CD14-positive monocyte (primary cell): ENCODE results near the gene STX1A. TPM values are rescaled to one million over a fixed set of nuclear protein-coding genes. Genes with fewer than 3 reads are reported as not detected.

Source experiments
- DNase-seq, 3 donors: peaks; one replicate each; pipeline ENCODE4 v3.0.0-alpha.2; 2011 to 2022
- H2AFZ ChIP-seq: 2 replicates; pipeline ENCODE4 v1.6.0; 2012; ENCODE audit warnings: mild to moderate bottlenecking, low read depth, low read length, inconsistent platforms; ENCODE audit not compliant: insufficient read depth, poor library complexity, severe bottlenecking
- H3K27ac ChIP-seq, 2 donors: 1 replicate in 1 of 2; 2 replicates in 1 of 2; pipeline ENCODE4 v1.5.1; 2012 to 2013; ENCODE audit warnings: low read length in 2 of 2, control low read depth in 1 of 2, inconsistent platforms in 1 of 2, low read depth in 1 of 2, mild to moderate bottlenecking in 1 of 2
- H3K27me3 ChIP-seq, 2 donors: one replicate each; pipeline versions ENCODE4 v1.6.0 to v1.6.1; 2011 to 2013; ENCODE audit warnings: low read length in 2 of 2; ENCODE audit not compliant: control insufficient read depth in 2 of 2, insufficient read depth in 2 of 2
- H3K36me3 ChIP-seq, 2 donors: replicated peaks in 1 of 2; 1 replicate in 1 of 2; 2 replicates in 1 of 2; pipeline versions ENCODE4 v1.5.1 to v1.6.1; 2012 to 2013; ENCODE audit warnings: low read length in 2 of 2, control low read depth in 1 of 2, inconsistent platforms in 1 of 2, mild to moderate bottlenecking in 1 of 2; ENCODE audit not compliant: insufficient read depth in 2 of 2, control insufficient read depth in 1 of 2
- H3K4me1 ChIP-seq, 2 donors: 1 replicate in 1 of 2; 2 replicates in 1 of 2; pipeline versions ENCODE4 v1.5.1 to v1.6.1; 2012 to 2013; ENCODE audit warnings: low read length in 2 of 2, control low read depth in 1 of 2, inconsistent platforms in 1 of 2, mild to moderate bottlenecking in 1 of 2, moderate library complexity in 1 of 2; ENCODE audit not compliant: insufficient read depth in 2 of 2, control insufficient read depth in 1 of 2
- H3K4me2 ChIP-seq: replicated peaks from 2 replicates; pipeline ENCODE3; 2012; ENCODE audit warnings: low read length, moderate library complexity, mild to moderate bottlenecking; ENCODE audit not compliant: poor library complexity, severe bottlenecking; ENCODE audit errors: extremely low read depth
- H3K4me3 ChIP-seq, 3 experiments: fragments of 200-600 bp in 1 of 3; sonication (generic) in 1 of 3; replicated peaks in 1 of 3; 1 replicate in 2 of 3; 2 replicates in 1 of 3; pipeline ENCODE4 v1.5.1; 2011 to 2013; ENCODE audit warnings: low read length in 3 of 3, mild to moderate bottlenecking in 3 of 3, control low read depth in 2 of 3, low read depth in 2 of 3, inconsistent platforms in 1 of 3, moderate library complexity in 1 of 3
- H3K79me2 ChIP-seq: 2 replicates; pipeline ENCODE4 v1.6.0; 2012; ENCODE audit warnings: mild to moderate bottlenecking, control low read depth, inconsistent platforms, low read length, moderate library complexity; ENCODE audit not compliant: insufficient read depth
- H3K9ac ChIP-seq: 2 replicates; pipeline ENCODE4 v1.6.0; 2017; ENCODE audit warnings: low read length, mild to moderate bottlenecking; ENCODE audit not compliant: insufficient read depth, poor library complexity, severe bottlenecking
- H3K9me3 ChIP-seq, 2 donors: replicated peaks in 1 of 2; 1 replicate in 1 of 2; 2 replicates in 1 of 2; pipeline versions ENCODE4 v1.5.1 to v1.6.1; 2012 to 2013; ENCODE audit warnings: low read length in 2 of 2, control low read depth in 1 of 2; ENCODE audit not compliant: control insufficient read depth in 1 of 2, insufficient read depth in 1 of 2
- H4K20me1 ChIP-seq: 2 replicates; pipeline ENCODE4 v1.6.0; 2012; ENCODE audit warnings: mild to moderate bottlenecking, low read length, control low read depth, moderate library complexity; ENCODE audit not compliant: insufficient read depth
- H3K27ac Mint-ChIP-seq, 7 donors: one replicate each; pipeline ENCODE4 v1.8.0; 2020; ENCODE audit warnings: mild to moderate bottlenecking in 7 of 7, mixed read lengths in 7 of 7, moderate library complexity in 6 of 7, inconsistent platforms in 2 of 7
- H3K27me3 Mint-ChIP-seq, 3 donors: one replicate each; pipeline ENCODE4 v1.8.0; 2021 to 2022; ENCODE audit warnings: low read depth in 3 of 3, mild to moderate bottlenecking in 3 of 3, mixed read lengths in 3 of 3, moderate library complexity in 3 of 3, inconsistent platforms in 1 of 3
- H3K36me3 Mint-ChIP-seq, 2 donors: one replicate each; pipeline ENCODE4 v1.8.0; 2020; ENCODE audit warnings: mixed read lengths in 2 of 2, inconsistent platforms in 1 of 2, mild to moderate bottlenecking in 1 of 2
- H3K4me1 Mint-ChIP-seq: one replicate; pipeline ENCODE4 v1.8.0; 2020; ENCODE audit warnings: mild to moderate bottlenecking, mixed read lengths
- H3K4me3 Mint-ChIP-seq, 2 donors: one replicate each; pipeline ENCODE4 v1.8.0; 2020; ENCODE audit warnings: mild to moderate bottlenecking in 2 of 2, mixed read lengths in 2 of 2, moderate library complexity in 1 of 2
- H3K9me3 Mint-ChIP-seq, 7 donors: one replicate each; pipeline ENCODE4 v1.8.0; 2020 to 2022; ENCODE audit warnings: mixed read lengths in 7 of 7, mild to moderate bottlenecking in 6 of 7, moderate library complexity in 6 of 7, inconsistent platforms in 2 of 7
- WGBS: methylation state at CpG from one replicate; pipeline ENCODE4 v1.1.5; 2013; ENCODE audit warnings: missing lambda C conversion rate; ENCODE audit not compliant: insufficient coverage; 5-methylcytosine and 5-hydroxymethylcytosine counted together
- intact Hi-C, 2 donors: fragments of 100-400 bp; cut with micrococcal nuclease; formaldehyde crosslinking; loops; one replicate each; pipeline versions ENCODE4 v1.15.0 to v1.15.1; 2023
- polyA plus RNA-seq, 3 donors: library from polyadenylated mRNA; depleted of rRNA in 1 of 3; unstranded in 2 of 3; stranded (reverse) in 1 of 3; fragments of 300-500 nt in 2 of 3; fragments of >200 nt in 1 of 3; fragmentation: Illumina TruSeq in 2 of 3; gene quantifications; 1 replicate in 2 of 3; 2 replicates in 1 of 3; pipeline ENCODE4 v1.2.3, GENCODE V29; 2012 to 2021
- TF ChIP-seq, protein P1 (sequence below): fragments of 200-600 bp; IDR thresholded peaks from one replicate; pipeline ENCODE4 v1.8.0; 2022; ENCODE audit warnings: antibody characterized with exemption, mild to moderate bottlenecking

Gene STX1A
- polyA plus RNA-seq, 3 donors: 0.27 to 2.7 (median 0.37) TPM

- Mint-ChIP-seq H3K4me3 (peak overlapping the region in 1 of 2 donors; percentile 68), H3K9me3 (peaks cover 0 to 22% (median 5%) of the 10 kb centered on the region in 7 donors), H3K27ac (no peak overlapping the region), H3K36me3 (peaks cover 19 to 24% of the 10 kb centered on the region in 2 donors), H3K4me1 (peaks cover 27% of the 10 kb centered on the region), H3K27me3 (peaks cover 54 to 68% (median 65%) of the 10 kb centered on the region in 3 donors)
- H3K27me3 ChIP-seq: peaks cover 6 to 59% of the 10 kb centered on the region in 2 donors
- no peak overlapping the region for H3K27ac ChIP-seq
- no peak for DNase-seq
- no peaks in the 10 kb centered on the region for H3K79me2 ChIP-seq
- intact Hi-C loops: no loop called here
- H3K36me3 ChIP-seq: peaks cover 12 to 20% of the 10 kb centered on the region in 2 donors
- H3K9ac ChIP-seq: no peak overlapping the region
- no peak overlapping the region for H2AFZ ChIP-seq
- no peak overlapping the region for H3K4me2 ChIP-seq
- TF ChIP-seq, protein P1, sequence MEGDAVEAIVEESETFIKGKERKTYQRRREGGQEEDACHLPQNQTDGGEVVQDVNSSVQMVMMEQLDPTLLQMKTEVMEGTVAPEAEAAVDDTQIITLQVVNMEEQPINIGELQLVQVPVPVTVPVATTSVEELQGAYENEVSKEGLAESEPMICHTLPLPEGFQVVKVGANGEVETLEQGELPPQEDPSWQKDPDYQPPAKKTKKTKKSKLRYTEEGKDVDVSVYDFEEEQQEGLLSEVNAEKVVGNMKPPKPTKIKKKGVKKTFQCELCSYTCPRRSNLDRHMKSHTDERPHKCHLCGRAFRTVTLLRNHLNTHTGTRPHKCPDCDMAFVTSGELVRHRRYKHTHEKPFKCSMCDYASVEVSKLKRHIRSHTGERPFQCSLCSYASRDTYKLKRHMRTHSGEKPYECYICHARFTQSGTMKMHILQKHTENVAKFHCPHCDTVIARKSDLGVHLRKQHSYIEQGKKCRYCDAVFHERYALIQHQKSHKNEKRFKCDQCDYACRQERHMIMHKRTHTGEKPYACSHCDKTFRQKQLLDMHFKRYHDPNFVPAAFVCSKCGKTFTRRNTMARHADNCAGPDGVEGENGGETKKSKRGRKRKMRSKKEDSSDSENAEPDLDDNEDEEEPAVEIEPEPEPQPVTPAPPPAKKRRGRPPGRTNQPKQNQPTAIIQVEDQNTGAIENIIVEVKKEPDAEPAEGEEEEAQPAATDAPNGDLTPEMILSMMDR: no peak
- peaks cover 6 to 9% of the 10 kb centered on the region in 2 donors for H3K4me1 ChIP-seq
- peaks cover 0 to 3% of the 10 kb centered on the region in 2 donors for H3K9me3 ChIP-seq
- WGBS: 80% methylated on average over 13 of the region's 18 CpGs
- no peak overlapping the region for H3K4me3 ChIP-seq
- H4K20me1 ChIP-seq: no peaks in the 10 kb centered on the region
Observed at GRCh38 chr7:73702665-73703064, 16.8 kb downstream of the STX1A start.

- peak overlapping the region in 3 of 7 donors; percentile 8 to 63 (median 55) for H3K27ac Mint-ChIP-seq
- Histone ChIP-seq H3K79me2 (no peaks in the 10 kb centered on the region), H3K4me1 (peaks cover 6 to 9% of the 10 kb centered on the region in 2 donors), H3K9ac (no peak overlapping the region), H3K27me3 (peaks cover 6 to 56% of the 10 kb centered on the region in 2 donors), H2AFZ (no peak overlapping the region), H3K4me3 (no peak overlapping the region), H3K36me3 (peaks cover 16 to 25% of the 10 kb centered on the region in 2 donors), H3K9me3 (peaks cover 0 to 3% of the 10 kb centered on the region in 2 donors), H3K4me2 (no peak overlapping the region), H4K20me1 (no peaks in the 10 kb centered on the region), H3K27ac (no peak overlapping the region)
- peaks cover 23 to 29% of the 10 kb centered on the region in 2 donors for H3K36me3 Mint-ChIP-seq
- WGBS: 69% methylated on average over 5 of the region's 8 CpGs
- intact Hi-C loops: no loop called here
- peaks cover 24% of the 10 kb centered on the region for H3K4me1 Mint-ChIP-seq
- H3K27me3 Mint-ChIP-seq: peaks cover 51 to 63% (median 61%) of the 10 kb centered on the region in 3 donors
- peaks cover 0 to 18% (median 5%) of the 10 kb centered on the region in 7 donors for H3K9me3 Mint-ChIP-seq
- H3K4me3 Mint-ChIP-seq: peak overlapping the region in 1 of 2 donors; percentile 68
- DNase-seq: peak in 2 of 3 donors; percentile 19 to 31
- TF ChIP-seq, protein P1: no peak
Observed at GRCh38 chr7:73702226-73702625, 17.2 kb downstream of the STX1A start.
